GM12878 (cell line): ENCODE results near the gene METTL13. TPM values are rescaled to one million over a fixed set of nuclear protein-coding genes. Genes with fewer than 3 reads are reported as not detected.

ENCODE experiments used
- ATAC-seq: fragments of 200-7000 bp; cut with Tn5 transposase; 3 replicates; pipeline ENCODE4 v1.9.1; 2020; ENCODE audit warnings: mild to moderate bottlenecking, moderate library complexity
- BruUV-seq: library from RNA; stranded (reverse); fragments of 400-500 nt; replicated peaks from 2 replicates; lab custom pipeline; 2021; lab: Mats Ljungman, UMichigan
- CTCF ChIA-PET: fragments of 300-600 bp; sonication (Branson Sonifier 250); formaldehyde crosslinking; extraction: SDS; loops from one replicate; lab custom pipeline; 2021; ENCODE audit warnings: inconsistent platforms; lab: Yijun Ruan, JAX
- POLR2A ChIA-PET: fragments of 350-600 bp; formaldehyde crosslinking; extraction: SDS; loops from one replicate; lab custom pipeline; 2021; ENCODE audit warnings: inconsistent platforms; lab: Charles Lee
- RAD21 ChIA-PET: fragments of 300-600 bp; sonication (Branson Sonifier 250); formaldehyde crosslinking; loops from one replicate; lab custom pipeline; 2023; ENCODE audit warnings: antibody characterized with exemption; ENCODE audit not compliant: unreplicated experiment; lab: Charles Lee
- SMC1A ChIA-PET: fragments of 300-600 bp; sonication (Branson Sonifier 250); formaldehyde crosslinking; loops from one replicate; lab custom pipeline; 2023; ENCODE audit not compliant: unreplicated experiment, uncharacterized antibody; lab: Charles Lee
- DNase-seq: peaks from one replicate; pipeline ENCODE4 v3.0.0-alpha.2; 2011; ENCODE audit warnings: low read depth, low spot score
- FAIRE-seq: peaks from 3 replicates; lab custom pipeline; 2011; peaks lifted over from hg19 to GRCh38; lab: Jason Lieb, UNC
- H2AFZ ChIP-seq: 2 replicates; pipeline ENCODE4 v1.6.0; 2011; ENCODE audit warnings: low read depth, low read length, control low read depth; ENCODE audit not compliant: control insufficient read depth
- H3K27ac ChIP-seq: 2 replicates; pipeline ENCODE4 v1.5.1; 2011; ENCODE audit warnings: control low read depth; ENCODE audit not compliant: control insufficient read depth, insufficient read depth
- H3K27me3 ChIP-seq, 2 experiments: replicated peaks in 1 of 2; 2 replicates each; pipeline versions ENCODE4 v1.6.0 to v1.6.1; 2011; ENCODE audit warnings: low read length in 1 of 2; ENCODE audit not compliant: control insufficient read depth in 2 of 2, insufficient read depth in 2 of 2
- H3K36me3 ChIP-seq, 2 experiments: 2 replicates each; pipeline ENCODE4 v1.5.1; 2011; ENCODE audit warnings: low read length in 1 of 2; ENCODE audit not compliant: control insufficient read depth in 2 of 2, insufficient read depth in 2 of 2
- H3K4me1 ChIP-seq: 2 replicates; pipeline ENCODE4 v1.6.1; 2011; ENCODE audit warnings: mild to moderate bottlenecking, low read length, moderate library complexity, mixed read lengths; ENCODE audit not compliant: control insufficient read depth, insufficient read depth
- H3K4me2 ChIP-seq: 2 replicates; pipeline ENCODE4 v1.6.0; 2011; ENCODE audit warnings: control low read depth; ENCODE audit not compliant: control insufficient read depth, insufficient read depth
- H3K4me3 ChIP-seq: fragments of 200-600 bp; sonication (generic); 2 replicates; pipeline ENCODE4 v1.5.1; 2016
- H3K79me2 ChIP-seq: 2 replicates; pipeline ENCODE4 v1.6.0; 2011; ENCODE audit warnings: low read length; ENCODE audit not compliant: control insufficient read depth, insufficient read depth
- H3K9ac ChIP-seq: 2 replicates; pipeline ENCODE4 v1.8.0; 2011; ENCODE audit warnings: low read length, control low read depth, mixed read lengths; ENCODE audit not compliant: control insufficient read depth, insufficient read depth
- H3K9me3 ChIP-seq: replicated peaks from 3 replicates; pipeline ENCODE4 v1.5.1; 2011; ENCODE audit warnings: mild to moderate bottlenecking, low read length; ENCODE audit not compliant: control insufficient read depth, insufficient read depth
- H4K20me1 ChIP-seq: 2 replicates; pipeline ENCODE4 v1.6.0; 2011; ENCODE audit not compliant: control insufficient read depth, insufficient read depth
- BHLHE40 ChIP-seq, 2 experiments: fragments of 450-650 bp in 1 of 2; IDR thresholded peaks; 2 replicates each; pipeline ENCODE4 v1.6.1; 2011 to 2017; ENCODE audit warnings: low read depth in 2 of 2, borderline replicate concordance in 1 of 2, improper control_type of control experiment in 1 of 2, low read length in 1 of 2, mild to moderate bottlenecking in 1 of 2
- CEBPB ChIP-seq, 2 experiments: fragments of 150-350 bp in 1 of 2; IDR thresholded peaks; 2 replicates each; pipeline ENCODE4 v1.6.1; 2012 to 2014; ENCODE audit warnings: low read depth in 2 of 2, low read length in 2 of 2, borderline replicate concordance in 1 of 2, inconsistent platforms in 1 of 2
- DPF2 ChIP-seq: fragments of 450-650 bp; IDR thresholded peaks from 2 replicates; pipeline ENCODE4 v1.6.1; 2017; ENCODE audit warnings: mild to moderate bottlenecking
- ESRRA ChIP-seq: IDR thresholded peaks from 2 replicates; pipeline ENCODE4 v1.6.1; 2012; ENCODE audit warnings: mild to moderate bottlenecking, low read length, improper control_type of control experiment
- IKZF2 ChIP-seq, 2 experiments: fragments of 450-650 bp; IDR thresholded peaks; 2 replicates each; pipeline ENCODE4 v1.6.1; 2017; ENCODE audit warnings: mild to moderate bottlenecking in 2 of 2, moderate library complexity in 2 of 2
- NBN ChIP-seq: fragments of 450-650 bp; IDR thresholded peaks from 2 replicates; pipeline ENCODE4 v1.6.1; 2016
- NFIC ChIP-seq: IDR thresholded peaks from 2 replicates; pipeline ENCODE4 v1.6.1; 2012; ENCODE audit warnings: low read depth, mild to moderate bottlenecking, inconsistent platforms, low read length, moderate library complexity
- PML ChIP-seq: IDR thresholded peaks from 2 replicates; pipeline ENCODE4 v1.6.1; 2012; ENCODE audit warnings: low read length, inconsistent platforms
- POLR2AphosphoS2 ChIP-seq: IDR thresholded peaks from 2 replicates; pipeline ENCODE4 v1.6.1; 2011; ENCODE audit warnings: low read depth, mild to moderate bottlenecking, low read length, improper control_type of control experiment, moderate library complexity
- SMC3 ChIP-seq: IDR thresholded peaks from 2 replicates; pipeline ENCODE4 v1.6.1; 2011; ENCODE audit warnings: low read length, improper control_type of control experiment, borderline replicate concordance
- SPI1 ChIP-seq: IDR thresholded peaks from 2 replicates; pipeline ENCODE4 v1.6.1; 2011; ENCODE audit warnings: low read depth, mild to moderate bottlenecking, low read length, moderate library complexity, borderline replicate concordance; ENCODE audit not compliant: insufficient read depth
- ZNF24 ChIP-seq: fragments of 450-650 bp; IDR thresholded peaks from 2 replicates; pipeline ENCODE4 v1.6.1; 2017; ENCODE audit warnings: antibody characterized with exemption, mild to moderate bottlenecking
- ZZZ3 ChIP-seq: IDR thresholded peaks from 2 replicates; pipeline ENCODE4 v1.6.1; 2011; ENCODE audit warnings: low read depth; ENCODE audit not compliant: control insufficient read depth, insufficient read length
- WGBS: methylation state at CpG from one replicate; pipeline ENCODE4 v1.1.6; 2016; ENCODE audit warnings: low lambda C conversion rate; ENCODE audit not compliant: insufficient replicate concordance, insufficient coverage; ENCODE audit errors: missing lambda C conversion rate; 5-methylcytosine and 5-hydroxymethylcytosine counted together
- in situ Hi-C: fragments of 300-500 bp; cut with MboI; formaldehyde crosslinking; loops from 9 replicates; pipeline ENCODE4 v1.14.3; 2018; ENCODE audit warnings: mixed read lengths
- intact Hi-C: fragments of 100-400 bp; cut with micrococcal nuclease; formaldehyde crosslinking; loops from one replicate; pipeline ENCODE4 v1.14.2; 2022; ENCODE audit not compliant: unreplicated experiment
- polyA plus RNA-seq, 11 experiments: library from polyadenylated mRNA; depleted of rRNA in 4 of 11; unstranded in 6 of 11; stranded (reverse) in 5 of 11; fragments of >200 nt; fragmentation: Nextera tagmentation in 4 of 11; fragmentation: Illumina TruSeq in 1 of 11; extraction: Ambion mirVana in 4 of 11; extraction: Trizol in 1 of 11; gene quantifications; 1 replicate in 1 of 11; 2 replicates in 10 of 11; pipeline versions ENCODE4 v1.2.1 to v1.2.3, GENCODE V29; 2011 to 2016; ENCODE audit warnings: inconsistent platforms in 2 of 11, missing spikeins in 2 of 11, low read depth in 1 of 11
- total RNA-seq, 4 experiments: library from RNA; depleted of rRNA in 3 of 4; stranded (reverse); fragments of >200 nt in 3 of 4; fragmentation: Illumina TruSeq in 1 of 4; extraction: Trizol in 1 of 4; gene quantifications; 2 replicates each; pipeline versions ENCODE4 v1.2.1 to v1.2.3, GENCODE V29; 2013 to 2021
- TF ChIP-seq, protein P1 (sequence below): IDR thresholded peaks from 2 replicates; pipeline ENCODE4 v1.6.1; 2012; ENCODE audit warnings: low read depth, low read length, improper control_type of control experiment

Gene METTL13
- total and polyA plus RNA-seq, 10 of the 15 experiments (the other 5 are each of a cell fraction or from before 2014, with no cell fraction given), result 12.2 to 47.2 (median 35.0) TPM

- FAIRE-seq (no peak), DNase-seq (no peak), ATAC-seq (no peak)
- H3K79me2 ChIP-seq, result no peaks in the 10 kb centered on the region
- H3K9ac ChIP-seq, result no peak overlapping the region
- ChIA-PET SMC1A (interaction anchor here (0.8 to 8.7 kb wide), 5 partner anchors 8 to 184 kb away, joined by 3 to 142 read pairs (median 29); no protein-coding TSS in a partner anchor), POLR2A (interaction anchor here (0.6 to 1.4 kb wide), 2 partner anchors 14 to 182 kb away, joined by 3 to 4 read pairs; no protein-coding TSS in a partner anchor), RAD21 (interaction anchor here (0.6 to 4.7 kb wide), 7 partner anchors 15 to 325 kb away, joined by 3 to 87 read pairs (median 4); no protein-coding TSS in a partner anchor), CTCF (interaction anchor here (0.6 to 9.3 kb wide), 16 partner anchors 8 to 917 kb away, joined by 3 to 322 read pairs (median 4); partner anchors contain the start of genes METTL13 and PIGC)
- intact Hi-C loops (loop anchor here (10.0 kb wide), 1 partner anchor 622 kb away; the partner anchor contains the start of gene C1orf105), in situ Hi-C loops (no loop called here)
- H4K20me1 ChIP-seq, result no peaks in the 10 kb centered on the region
- H3K9me3 ChIP-seq, result no peaks in the 10 kb centered on the region
- peaks cover 7% of the 10 kb centered on the region for H3K4me1 ChIP-seq
- 68% methylated on average over 2 of the region's 2 CpGs for WGBS
- H2AFZ ChIP-seq, result no peak overlapping the region
- TF ChIP-seq SMC3, result no peak
- TF ChIP-seq ZNF24, result no peak
- TF ChIP-seq DPF2, result no peak
- TF ChIP-seq POLR2AphosphoS2, result no peak
- TF ChIP-seq IKZF2 (IDR thresholded peaks at IDR 0.05), result no peak
- TF ChIP-seq ZZZ3, result no peak
- no peak for TF ChIP-seq NBN
- no peak for TF ChIP-seq PML
- TF ChIP-seq SPI1, result no peak
- TF ChIP-seq ESRRA, result no peak
- TF ChIP-seq, protein P1, sequence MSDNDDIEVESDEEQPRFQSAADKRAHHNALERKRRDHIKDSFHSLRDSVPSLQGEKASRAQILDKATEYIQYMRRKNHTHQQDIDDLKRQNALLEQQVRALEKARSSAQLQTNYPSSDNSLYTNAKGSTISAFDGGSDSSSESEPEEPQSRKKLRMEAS, result no peak
- TF ChIP-seq CEBPB (IDR thresholded peaks at IDR 0.05; ENCODE audit: borderline replicate concordance in 1 of 2, low read depth in 2 of 2, low read length in 2 of 2), result no peak
- no peak for TF ChIP-seq BHLHE40 (IDR thresholded peaks at IDR 0.05; ENCODE audit: borderline replicate concordance in 1 of 2, low read depth in 2 of 2, low read length in 1 of 2)
- no peak for TF ChIP-seq NFIC
- H3K4me3 ChIP-seq, result no peak overlapping the region
- H3K27ac ChIP-seq, result no peak overlapping the region
- BruUV-seq, result no TSS peak
- no peak overlapping the region for H3K4me2 ChIP-seq
- H3K27me3 ChIP-seq, result no peaks in the 10 kb centered on the region
- H3K36me3 ChIP-seq, result peaks cover 0 to 7% of the 10 kb centered on the region in 2 experiments; a peak in 2 of 4 replicates
Observed at GRCh38 chr1:171803045-171803444, 21.6 kb downstream of the METTL13 start.
